ENCODE measurements around the gene RNF40.

The RNF40 gene

GRCh38 chr16:30773826-30774225, 11.7 kb downstream of the RNF40 start:
- WGBS (ENCODE audit: extremely low coverage, insufficient coverage, low lambda C conversion rate): no CpG with 5 or more reads among the region's 14 CpGs

GRCh38 chr16:30774367-30775130, 12.4 kb downstream of the RNF40 start:
- H3K27ac ChIP-seq (ENCODE audit: low read depth, low read length): no peak overlapping the region
- H2AK5ac ChIP-seq (ENCODE audit: low read length): no peak overlapping the region
- no peaks in the 10 kb centered on the region for H3K79me1 ChIP-seq (ENCODE audit: low read length)
- H3K79me2 ChIP-seq (ENCODE audit: control insufficient read depth, insufficient read depth, low read length): no peaks in the 10 kb centered on the region
- H3K4me3 ChIP-seq (ENCODE audit: low read length): no peak overlapping the region
- WGBS (ENCODE audit: extremely low coverage, insufficient coverage, low lambda C conversion rate): no CpG with 5 or more reads among the region's 8 CpGs
- H3K36me3 ChIP-seq (ENCODE audit: control insufficient read depth, insufficient read depth, low read length): peaks cover 14% of the 10 kb centered on the region
- H3K27me3 ChIP-seq (ENCODE audit: insufficient read depth, low read length, poor library complexity): no peaks in the 10 kb centered on the region
- H2BK120ac ChIP-seq (ENCODE audit: low read depth, low read length): no peak overlapping the region
- no peak overlapping the region for H3K18ac ChIP-seq (ENCODE audit: low read length)
- no peak overlapping the region for H2BK15ac ChIP-seq (replicated peaks; ENCODE audit: low read depth)
- H3K4me2 ChIP-seq (ENCODE audit: low read length): peak overlapping the region; percentile 39
- no peaks in the 10 kb centered on the region for H3K4me1 ChIP-seq (ENCODE audit: control insufficient read depth, low read depth, low read length)
- no peak overlapping the region for H4K8ac ChIP-seq (ENCODE audit: low read depth, low read length)
- peak overlapping the region; percentile 67 for H3K56ac ChIP-seq (ENCODE audit: low read length)
- no peak overlapping the region for H3K4ac ChIP-seq (ENCODE audit: low read depth, low read length)
- no peak overlapping the region for H2BK5ac ChIP-seq (ENCODE audit: low read length)
- H3K23ac ChIP-seq (ENCODE audit: low read length): no peak overlapping the region
- H4K5ac ChIP-seq (ENCODE audit: low read length): no peak overlapping the region
- H3K9ac ChIP-seq (ENCODE audit: low read length): peak overlapping the region; percentile 72
- peak; percentile 18 for DNase-seq

More at GRCh38 chr16:30773826-30774225, 11.7 kb downstream of the RNF40 start:
- Histone ChIP-seq H2BK5ac (ENCODE audit: low read length) (no peak overlapping the region), H3K4ac (ENCODE audit: low read depth, low read length) (no peak overlapping the region), H3K18ac (ENCODE audit: low read length) (no peak overlapping the region), H2BK15ac (replicated peaks; ENCODE audit: low read depth) (no peak overlapping the region), H3K56ac (ENCODE audit: low read length) (no peak overlapping the region), H4K5ac (ENCODE audit: low read length) (no peak overlapping the region), H3K23ac (ENCODE audit: low read length) (no peak overlapping the region), H3K4me3 (ENCODE audit: low read length) (no peak overlapping the region), H3K79me2 (ENCODE audit: control insufficient read depth, insufficient read depth, low read length) (no peaks in the 10 kb centered on the region), H2AK5ac (ENCODE audit: low read length) (no peak overlapping the region), H3K36me3 (ENCODE audit: control insufficient read depth, insufficient read depth, low read length) (peaks cover 17% of the 10 kb centered on the region), H3K27ac (ENCODE audit: low read depth, low read length) (no peak overlapping the region), H2BK120ac (ENCODE audit: low read depth, low read length) (no peak overlapping the region), H3K79me1 (ENCODE audit: low read length) (no peaks in the 10 kb centered on the region), H3K9ac (ENCODE audit: low read length) (no peak overlapping the region), H4K8ac (ENCODE audit: low read depth, low read length) (no peak overlapping the region), H3K4me2 (ENCODE audit: low read length) (no peak overlapping the region), H3K4me1 (ENCODE audit: control insufficient read depth, low read depth, low read length) (no peaks in the 10 kb centered on the region), H3K27me3 (ENCODE audit: insufficient read depth, low read length, poor library complexity) (no peaks in the 10 kb centered on the region)
- DNase-seq: no peak

- Histone ChIP-seq H3K9ac (ENCODE audit: low read length) (peak overlapping the region; percentile 72), H4K5ac (ENCODE audit: low read length) (no peak overlapping the region), H3K56ac (ENCODE audit: low read length) (peak overlapping the region; percentile 67), H3K27ac (ENCODE audit: low read depth, low read length) (no peak overlapping the region), H3K4me2 (ENCODE audit: low read length) (peak overlapping the region; percentile 39), H4K8ac (ENCODE audit: low read depth, low read length) (no peak overlapping the region), H2BK5ac (ENCODE audit: low read length) (no peak overlapping the region), H3K36me3 (ENCODE audit: control insufficient read depth, insufficient read depth, low read length) (peaks cover 15% of the 10 kb centered on the region), H3K4ac (ENCODE audit: low read depth, low read length) (no peak overlapping the region), H3K18ac (ENCODE audit: low read length) (no peak overlapping the region), H2BK15ac (replicated peaks; ENCODE audit: low read depth) (no peak overlapping the region), H2AK5ac (ENCODE audit: low read length) (no peak overlapping the region), H3K4me3 (ENCODE audit: low read length) (no peak overlapping the region), H3K79me2 (ENCODE audit: control insufficient read depth, insufficient read depth, low read length) (no peaks in the 10 kb centered on the region), H2BK120ac (ENCODE audit: low read depth, low read length) (no peak overlapping the region), H3K4me1 (ENCODE audit: control insufficient read depth, low read depth, low read length) (no peaks in the 10 kb centered on the region), H3K79me1 (ENCODE audit: low read length) (no peaks in the 10 kb centered on the region), H3K23ac (ENCODE audit: low read length) (no peak overlapping the region), H3K27me3 (ENCODE audit: insufficient read depth, low read length, poor library complexity) (no peaks in the 10 kb centered on the region)
- no CpG with 5 or more reads among the region's 15 CpGs for WGBS (ENCODE audit: extremely low coverage, insufficient coverage, low lambda C conversion rate)
- no peak for DNase-seq
Measured at GRCh38 chr16:30775131-30775391, 12.9 kb downstream of the RNF40 start.

GRCh38 chr16:30775392-30776188, 13.5 kb downstream of the RNF40 start:
- Histone ChIP-seq H3K9ac (ENCODE audit: low read length) (peak overlapping the region; percentile 86), H3K4me3 (ENCODE audit: low read length) (peak overlapping the region; percentile 52), H3K27me3 (ENCODE audit: insufficient read depth, low read length, poor library complexity) (no peaks in the 10 kb centered on the region), H3K4me2 (ENCODE audit: low read length) (peak overlapping the region; percentile 59), H4K8ac (ENCODE audit: low read depth, low read length) (no peak overlapping the region), H3K27ac (ENCODE audit: low read depth, low read length) (peak overlapping the region; percentile 84), H3K23ac (ENCODE audit: low read length) (peak overlapping the region; percentile 83), H3K79me2 (ENCODE audit: control insufficient read depth, insufficient read depth, low read length) (no peaks in the 10 kb centered on the region), H2AK5ac (ENCODE audit: low read length) (no peak overlapping the region), H3K18ac (ENCODE audit: low read length) (peak overlapping the region; percentile 5), H4K5ac (ENCODE audit: low read length) (no peak overlapping the region), H3K36me3 (ENCODE audit: control insufficient read depth, insufficient read depth, low read length) (peaks cover 14% of the 10 kb centered on the region), H3K4ac (ENCODE audit: low read depth, low read length) (peak overlapping the region; percentile 94), H3K4me1 (ENCODE audit: control insufficient read depth, low read depth, low read length) (no peaks in the 10 kb centered on the region), H2BK15ac (replicated peaks; ENCODE audit: low read depth) (no peak overlapping the region), H3K79me1 (ENCODE audit: low read length) (no peaks in the 10 kb centered on the region), H2BK5ac (ENCODE audit: low read length) (peak overlapping the region; percentile 79), H2BK120ac (ENCODE audit: low read depth, low read length) (no peak overlapping the region), H3K56ac (ENCODE audit: low read length) (peak overlapping the region; percentile 93)
- DNase-seq: peak; percentile 96
- no CpG with 5 or more reads among the region's 81 CpGs for WGBS (ENCODE audit: extremely low coverage, insufficient coverage, low lambda C conversion rate)

- Histone ChIP-seq H3K79me1 (ENCODE audit: low read length) (no peaks in the 10 kb centered on the region), H3K27ac (ENCODE audit: low read depth, low read length) (no peak overlapping the region), H3K4me1 (ENCODE audit: control insufficient read depth, low read depth, low read length) (no peaks in the 10 kb centered on the region), H3K79me2 (ENCODE audit: control insufficient read depth, insufficient read depth, low read length) (no peaks in the 10 kb centered on the region), H4K5ac (ENCODE audit: low read length) (no peak overlapping the region), H3K56ac (ENCODE audit: low read length) (peak overlapping the region; percentile 47), H2BK120ac (ENCODE audit: low read depth, low read length) (no peak overlapping the region), H2BK15ac (replicated peaks; ENCODE audit: low read depth) (no peak overlapping the region), H3K23ac (ENCODE audit: low read length) (no peak overlapping the region), H3K27me3 (ENCODE audit: insufficient read depth, low read length, poor library complexity) (no peaks in the 10 kb centered on the region), H3K18ac (ENCODE audit: low read length) (no peak overlapping the region), H2AK5ac (ENCODE audit: low read length) (no peak overlapping the region), H2BK5ac (ENCODE audit: low read length) (no peak overlapping the region), H4K8ac (ENCODE audit: low read depth, low read length) (no peak overlapping the region), H3K9ac (ENCODE audit: low read length) (no peak overlapping the region), H3K36me3 (ENCODE audit: control insufficient read depth, insufficient read depth, low read length) (peaks cover 7% of the 10 kb centered on the region), H3K4ac (ENCODE audit: low read depth, low read length) (no peak overlapping the region), H3K4me2 (ENCODE audit: low read length) (no peak overlapping the region), H3K4me3 (ENCODE audit: low read length) (no peak overlapping the region)
- DNase-seq: no peak
- WGBS (ENCODE audit: extremely low coverage, insufficient coverage, low lambda C conversion rate): no CpG with 5 or more reads among the region's 7 CpGs
Measured at GRCh38 chr16:30777591-30778297, 15.6 kb downstream of the RNF40 start.

Data from mesendoderm (in vitro differentiated cells).